C1 segment of cervical spinal cord (tissue), 14 donors: ENCODE results near the gene DMBX1.

Experiments
- DNase-seq, 14 donors: peaks; one replicate each; lab custom pipeline; 2025; lab: John Stamatoyannopoulos, UW

The DMBX1 gene

DNA sequence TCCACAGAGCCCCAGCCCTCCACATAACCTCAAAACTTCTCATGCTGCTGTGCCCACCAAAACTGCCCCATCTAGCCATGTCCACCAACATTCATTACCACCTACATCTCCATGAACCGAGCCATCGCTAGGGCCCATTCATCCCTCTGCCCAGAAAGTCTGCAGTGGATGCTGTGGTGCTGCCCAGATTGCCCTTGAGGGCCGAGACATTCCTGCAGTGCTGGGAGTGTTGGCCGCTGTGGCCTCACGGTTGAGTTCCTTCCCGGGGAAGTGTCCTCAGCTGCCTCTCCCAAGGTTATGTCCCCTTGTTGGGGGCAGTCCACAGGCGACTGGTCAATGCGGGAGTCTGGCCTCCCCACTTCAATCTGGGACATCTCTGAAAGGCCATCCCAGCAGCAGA, 30.3 kb upstream of the DMBX1 start:
- DNase-seq: no peak

- no peak for DNase-seq
These were observed 28.4 kb upstream of the DMBX1 start for GRCh38 chr1:46461017-46461808.

- no peak for DNase-seq
These were observed 27.7 kb upstream of the DMBX1 start for GRCh38 chr1:46461809-46462448.

DNA sequence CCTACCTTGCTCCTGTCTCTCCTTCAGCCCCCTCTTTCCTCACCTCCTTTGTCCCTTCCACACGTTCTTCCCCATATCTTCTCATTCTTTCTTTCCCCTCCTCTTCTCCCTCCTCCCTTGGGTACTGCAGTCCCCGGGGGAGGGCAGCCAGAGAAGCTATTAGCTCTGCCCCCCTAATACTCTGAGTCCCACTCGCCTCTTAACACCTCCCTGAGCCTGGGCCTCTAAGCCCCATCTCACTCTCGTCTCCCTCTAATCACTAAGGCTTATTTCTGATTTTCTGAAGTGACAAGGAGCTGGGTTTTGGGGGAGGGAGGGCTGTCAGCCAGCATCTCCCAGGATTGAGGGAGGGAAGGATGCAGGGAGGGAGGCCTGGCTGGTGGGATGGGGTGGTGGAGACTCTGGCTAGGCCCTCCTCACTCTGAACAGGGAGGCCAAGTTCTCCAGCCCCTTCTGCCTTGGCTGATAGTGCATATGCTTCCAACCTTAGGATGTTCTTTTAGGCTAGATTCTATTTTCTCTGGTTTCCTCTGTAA, 25.6 kb upstream of the DMBX1 start:
- no peak for DNase-seq

DNA sequence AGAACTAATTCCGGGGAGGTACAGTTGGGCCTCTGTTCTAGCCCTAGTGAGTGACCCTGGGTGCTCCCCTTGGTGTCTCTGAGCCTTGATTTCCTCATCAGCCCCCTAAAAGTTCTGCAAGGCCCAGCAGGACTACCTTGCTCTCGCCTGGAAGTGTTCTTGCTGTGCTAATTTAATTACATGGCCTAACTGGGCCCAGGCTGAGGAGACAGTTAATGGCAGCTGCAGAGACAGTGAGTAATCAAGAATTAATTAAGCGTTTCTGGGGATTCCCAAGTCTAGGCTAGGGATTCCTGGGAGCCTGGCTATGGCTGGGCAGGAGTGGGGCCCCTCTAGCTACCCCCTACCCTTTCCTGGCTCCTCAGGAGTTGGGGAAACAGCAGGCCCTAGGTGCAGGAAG, 24.7 kb upstream of the DMBX1 start:
- no peak for DNase-seq

GRCh38 chr1:46465981-46466476, 23.6 kb upstream of the DMBX1 start:
- no peak for DNase-seq

GRCh38 chr1:46466477-46467182, 23.0 kb upstream of the DMBX1 start:
- peak in 6 of 14 donors; percentile 5 to 41 (median 20) for DNase-seq

DNA sequence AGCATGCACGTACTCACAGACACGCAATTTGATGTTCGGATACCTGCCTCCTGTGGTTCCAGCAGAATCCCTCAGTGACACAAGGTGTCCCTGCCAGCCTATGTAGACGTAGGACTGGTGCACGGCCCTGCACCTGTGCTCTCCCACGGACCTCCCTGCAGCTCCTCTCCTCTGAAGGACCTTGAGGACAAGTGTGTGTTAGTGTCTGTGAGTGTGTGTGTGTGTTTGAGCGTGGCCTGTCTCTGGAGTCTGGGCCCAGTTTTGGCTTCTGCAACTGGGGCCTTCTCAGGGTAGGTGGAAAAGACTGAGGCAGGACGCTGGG, 22.5 kb upstream of the DMBX1 start:
- no peak for DNase-seq

DNA sequence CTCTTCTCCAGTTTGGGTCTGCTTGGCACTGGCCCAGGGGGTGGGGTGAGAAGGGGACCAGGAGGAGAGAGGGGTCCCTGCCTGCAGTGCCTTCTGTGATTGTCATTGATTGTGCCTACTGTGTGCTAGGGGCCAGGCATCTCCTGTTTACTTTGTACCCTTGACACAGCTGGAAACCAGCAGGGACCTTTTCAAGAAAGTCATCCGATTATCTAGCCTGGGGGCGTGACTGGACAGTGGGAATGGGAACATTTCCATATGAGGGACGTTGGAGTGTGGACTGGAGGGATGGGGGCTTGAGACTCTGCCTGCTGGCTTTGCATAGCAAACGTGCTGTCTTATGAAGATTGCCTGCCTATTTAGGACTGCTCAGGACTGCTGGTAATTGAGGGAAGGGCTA, 19.8 kb upstream of the DMBX1 start:
- no peak for DNase-seq

GRCh38 chr1:46471848-46472492, 17.7 kb upstream of the DMBX1 start:
- DNase-seq: no peak

DNA sequence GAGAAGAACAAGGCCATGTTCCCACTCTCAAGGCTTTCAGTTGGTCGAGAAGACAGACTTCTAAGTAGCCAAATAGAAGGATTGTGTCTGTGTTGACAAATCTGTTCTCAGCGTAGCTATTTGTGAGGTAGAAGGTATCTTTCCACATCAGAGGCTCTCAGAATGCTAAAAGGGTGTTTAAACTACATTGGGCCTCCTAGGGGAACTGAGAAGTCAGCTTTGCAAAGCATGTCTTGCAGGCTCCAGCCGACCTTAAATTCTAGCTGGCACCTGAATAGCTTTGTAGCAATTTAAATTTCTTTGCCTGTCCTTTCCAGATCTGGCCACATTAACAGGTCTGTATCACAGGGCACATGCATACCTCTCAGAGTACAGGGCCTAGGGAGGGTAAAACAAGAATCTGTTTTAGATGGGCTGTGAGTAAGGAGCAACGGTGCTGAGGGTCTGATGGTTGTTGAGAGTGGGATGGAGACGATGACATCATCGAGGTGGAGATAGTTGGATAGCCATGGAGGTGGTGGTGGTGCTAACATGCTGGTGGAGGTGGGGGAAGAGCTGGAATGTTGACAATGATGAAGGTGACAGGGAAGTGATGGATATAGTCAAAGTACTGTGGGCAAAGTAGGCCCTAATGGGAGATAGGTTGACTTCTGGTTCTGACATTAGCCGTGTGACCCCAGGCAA, 17.0 kb upstream of the DMBX1 start:
- no peak for DNase-seq

DNA sequence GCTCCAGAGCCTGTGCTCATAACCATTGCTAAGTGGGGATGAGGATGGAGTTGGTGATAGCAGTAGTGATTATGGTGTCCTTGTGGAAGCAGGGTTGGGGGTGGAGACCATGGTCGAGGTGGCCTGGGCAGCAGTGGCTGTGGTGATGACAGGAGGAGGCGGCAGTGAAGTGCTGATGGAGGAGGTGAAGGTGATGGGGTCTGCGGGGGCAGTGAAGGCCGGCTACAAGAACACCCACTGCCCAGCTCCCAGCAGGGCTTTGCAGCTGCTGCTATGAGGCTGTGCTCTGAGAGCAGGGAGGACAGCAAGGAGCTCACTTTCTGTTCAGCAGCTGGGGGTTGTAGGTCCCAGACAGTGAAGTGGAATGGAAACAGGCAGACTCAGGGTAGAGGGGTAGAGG, 15.6 kb upstream of the DMBX1 start:
- DNase-seq: no peak

- DNase-seq: no peak
These were observed 15.1 kb upstream of the DMBX1 start for GRCh38 chr1:46474570-46474969.

- DNase-seq: peak in 3 of 14 donors; percentile 6 to 12 (median 7)
These were observed 13.0 kb upstream of the DMBX1 start for GRCh38 chr1:46476673-46477072.

DNA sequence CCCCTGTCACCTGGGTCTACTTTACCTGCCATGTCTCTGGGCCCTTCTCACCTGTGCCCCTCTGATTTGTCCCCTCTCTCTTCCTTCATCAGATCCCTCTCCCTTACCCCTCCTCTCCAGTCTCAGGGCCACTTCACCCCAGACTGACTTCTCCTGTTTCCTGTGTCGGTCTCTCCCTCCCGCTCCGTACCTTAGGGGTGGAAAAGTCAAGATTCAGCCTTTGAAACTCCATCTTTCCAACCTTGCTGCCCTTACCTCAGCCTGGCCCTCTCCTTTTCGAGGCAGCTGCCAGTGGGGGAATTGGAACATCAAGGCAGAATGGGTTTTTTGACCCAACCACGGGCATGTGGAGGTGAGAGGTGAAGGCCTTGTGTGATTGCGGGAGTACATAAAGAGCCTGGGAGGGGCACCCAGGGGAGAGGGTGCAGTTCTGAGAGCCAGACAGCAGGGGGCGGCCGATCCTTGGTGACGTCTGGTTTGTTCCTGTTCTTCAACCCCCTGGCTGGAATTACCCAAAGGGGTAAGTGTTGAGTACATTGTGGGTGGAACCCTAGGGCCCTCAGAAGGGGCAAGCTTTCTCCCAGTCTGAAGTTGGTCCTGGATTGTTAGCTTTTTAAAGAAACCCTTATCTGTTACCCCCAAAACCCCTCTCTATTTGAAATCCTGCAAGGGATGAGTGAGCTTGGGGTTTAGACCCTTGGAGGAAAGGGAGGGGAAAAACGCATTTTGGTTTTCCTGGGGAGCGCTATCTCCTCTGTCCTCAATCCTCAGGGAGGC, 12.3 kb upstream of the DMBX1 start:
- peak in 12 of 14 donors; percentile 20 to 64 (median 32) for DNase-seq

GRCh38 chr1:46478721-46479485, 10.7 kb upstream of the DMBX1 start:
- DNase-seq: no peak

- DNase-seq: no peak
These were observed 9.8 kb upstream of the DMBX1 start for GRCh38 chr1:46479744-46480350.

- DNase-seq: no peak
These were observed 8.5 kb upstream of the DMBX1 start for GRCh38 chr1:46480959-46481646.

- DNase-seq: no peak
These were observed 7.7 kb upstream of the DMBX1 start for GRCh38 chr1:46481961-46482360.
